K562 (cell line): ENCODE results near the gene RDH16. TPM values are rescaled to one million over a fixed set of nuclear protein-coding genes. Genes with fewer than 3 reads are reported as not detected.

Experiments
- CBFA2T2 ChIP-seq: fragments of 450-650 bp; conservative IDR thresholded peaks from 2 replicates; pipeline ENCODE4 v1.6.1; 2017; ENCODE audit warnings: mild to moderate bottlenecking
- E2F8 ChIP-seq: fragments of 450-650 bp; IDR thresholded peaks from 2 replicates; pipeline ENCODE4 v1.7.1; 2018; ENCODE audit warnings: mild to moderate bottlenecking, low read depth; ENCODE audit not compliant: partially characterized antibody
- GABPA ChIP-seq: fragments of 200-800 bp; sonication (Bioruptor generic); conservative IDR thresholded peaks from 2 replicates; pipeline ENCODE4 v1.6.1; 2016; ENCODE audit warnings: low read depth, missing genetic modification characterization, missing compliant biosample characterization
- GATA2 ChIP-seq: sonication (generic); formaldehyde crosslinking; IDR thresholded peaks from 2 replicates; pipeline ENCODE4 v1.4.0; 2020; ENCODE audit warnings: mild to moderate bottlenecking, missing genetic modification reagents
- HIVEP1 ChIP-seq: fragments of 250-450 bp; sonication (Bioruptor Pico); IDR thresholded peaks from 2 replicates; pipeline ENCODE4 v1.4.0; 2020; ENCODE audit warnings: mild to moderate bottlenecking
- HMG20A ChIP-seq: fragments of 450-650 bp; formaldehyde crosslinking; conservative IDR thresholded peaks from 2 replicates; pipeline ENCODE4 v1.4.0; 2020; ENCODE audit warnings: mild to moderate bottlenecking, mixed read lengths
- HMGN3 ChIP-seq: IDR thresholded peaks from 2 replicates; pipeline ENCODE4 v1.6.1; 2011; ENCODE audit warnings: borderline replicate concordance, low read depth, mild to moderate bottlenecking, mixed read lengths, low read length; ENCODE audit not compliant: insufficient read length; ENCODE audit errors: extremely low read depth
- KLF1 ChIP-seq: fragments of 450-650 bp; IDR thresholded peaks from 2 replicates; pipeline ENCODE4 v1.6.1; 2016; ENCODE audit warnings: missing genetic modification characterization, missing compliant biosample characterization
- MAX ChIP-seq: sonication (generic); formaldehyde crosslinking; IDR thresholded peaks from 2 replicates; pipeline ENCODE4 v1.9.0; 2022; ENCODE audit warnings: mild to moderate bottlenecking, missing genetic modification reagents
- MGA ChIP-seq: fragments of 450-650 bp; IDR thresholded peaks from 2 replicates; pipeline ENCODE4 v1.6.1; 2016; ENCODE audit warnings: mild to moderate bottlenecking, moderate library complexity
- MYC ChIP-seq, 2 experiments: fragments of 250-450 bp in 1 of 2; sonication (Bioruptor Pico) in 1 of 2; IDR thresholded peaks; 2 replicates each; pipeline versions ENCODE4 v1.5.1 to v1.6.1; 2012 to 2021; ENCODE audit warnings: low read depth in 2 of 2, borderline replicate concordance in 1 of 2, improper control_type of control experiment in 1 of 2, low read length in 1 of 2, mild to moderate bottlenecking in 1 of 2, moderate library complexity in 1 of 2
- NR2F6 ChIP-seq: fragments of 450-650 bp; formaldehyde crosslinking; IDR thresholded peaks from 2 replicates; pipeline ENCODE4 v1.4.0; 2020; ENCODE audit warnings: mild to moderate bottlenecking
- ZNF224 ChIP-seq: sonication (generic); formaldehyde crosslinking; IDR thresholded peaks from 2 replicates; pipeline ENCODE4 v1.8.0; 2022; ENCODE audit warnings: mild to moderate bottlenecking, missing genetic modification reagents
- polyA plus RNA-seq, 8 experiments: library from polyadenylated mRNA; depleted of rRNA in 4 of 8; stranded (reverse) in 5 of 8; unstranded in 3 of 8; fragments of >200 nt; fragmentation: Nextera tagmentation in 2 of 8; fragmentation: Illumina TruSeq in 1 of 8; extraction: Ambion mirVana in 2 of 8; extraction: Trizol in 1 of 8; gene quantifications; 2 replicates each; pipeline versions ENCODE4 v1.2.1 to v1.2.3, GENCODE V29; 2011 to 2014; ENCODE audit warnings: inconsistent platforms in 1 of 8, missing spikeins in 1 of 8
- total RNA-seq, 7 experiments: library from RNA; depleted of rRNA in 6 of 7; stranded (reverse); fragments of >200 nt in 6 of 7; fragmentation: Illumina TruSeq in 2 of 7; extraction: Trizol in 2 of 7; gene quantifications; 2 replicates each; pipeline versions ENCODE4 v1.2.1 to v1.2.3, GENCODE V29; 2011 to 2021; ENCODE audit warnings: low replicate concordance in 1 of 7

Gene RDH16
- total and polyA plus RNA-seq, 9 of the 15 experiments (the other 6 are each of a cell fraction or from before 2014, with no cell fraction given): 0.11 to 0.52 (median 0.22) TPM; not detected in 1

- TF ChIP-seq MGA (no peak; the same call in 1 of the 2 replicates), CBFA2T2 (peak; percentile 99), HMGN3 (peak; percentile 99), MYC (IDR thresholded peaks at IDR 0.05; ENCODE audit: low read depth, low read length) (peak; percentile 84), MYC (CRISPR knock-in tag; IDR thresholded peaks at IDR 0.05; ENCODE audit: borderline replicate concordance, low read depth) (no peak), ZNF224 (CRISPR knock-in tag) (no peak), MAX (CRISPR knock-in tag) (peak; percentile 62; the same call in 1 of the 2 replicates), E2F8 (peak; percentile 77), GATA2 (peak; percentile 100), KLF1 (tag) (peak; percentile 21; the same call in 1 of the 2 replicates), NR2F6 (CRISPR knock-in tag) (no peak), HMG20A (no peak), HIVEP1 (CRISPR knock-in tag) (no peak), GABPA (peak; percentile 64)
These were observed 30.9 kb upstream of the RDH16 start (continued) for GRCh38 chr12:56988207-56988739.
